ENCODE measurements around the gene EEFSEC.

The EEFSEC gene

GRCh38 chr3:128457937-128458336 is 304.7 kb downstream of the EEFSEC start:
- no peak for DNase-seq

Measured in activated T-cell treated with anti-CD3 and anti-CD28 coated beads, Interleukin-2, amount 50 U/mL, for 1 hour (primary cell).